Stimulated activated CD4-positive, alpha-beta T cell treated with anti-CD3 and anti-CD28 coated beads, Interleukin-1b, Interleukin-23, amount 100 ng/mL, for 24 hours (primary cell): ENCODE results near the gene LRPAP1.

Source experiments
- DNase-seq, 4 experiments: peaks; one replicate each; pipeline ENCODE4 v3.0.0-alpha.2; 2020; ENCODE audit warnings: low read depth in 4 of 4, low spot score in 1 of 4

The LRPAP1 gene

GRCh38 chr4:3473996-3474765 lies 58.0 kb downstream of the LRPAP1 start:
- DNase-seq, result no peak

GRCh38 chr4:3473181-3473950 lies 58.9 kb downstream of the LRPAP1 start:
- DNase-seq, result no peak

GRCh38 chr4:3472411-3473141 lies 59.6 kb downstream of the LRPAP1 start:
- DNase-seq, result no peak

GRCh38 chr4:3471886-3472285 lies 60.3 kb downstream of the LRPAP1 start:
- no peak for DNase-seq

DNA sequence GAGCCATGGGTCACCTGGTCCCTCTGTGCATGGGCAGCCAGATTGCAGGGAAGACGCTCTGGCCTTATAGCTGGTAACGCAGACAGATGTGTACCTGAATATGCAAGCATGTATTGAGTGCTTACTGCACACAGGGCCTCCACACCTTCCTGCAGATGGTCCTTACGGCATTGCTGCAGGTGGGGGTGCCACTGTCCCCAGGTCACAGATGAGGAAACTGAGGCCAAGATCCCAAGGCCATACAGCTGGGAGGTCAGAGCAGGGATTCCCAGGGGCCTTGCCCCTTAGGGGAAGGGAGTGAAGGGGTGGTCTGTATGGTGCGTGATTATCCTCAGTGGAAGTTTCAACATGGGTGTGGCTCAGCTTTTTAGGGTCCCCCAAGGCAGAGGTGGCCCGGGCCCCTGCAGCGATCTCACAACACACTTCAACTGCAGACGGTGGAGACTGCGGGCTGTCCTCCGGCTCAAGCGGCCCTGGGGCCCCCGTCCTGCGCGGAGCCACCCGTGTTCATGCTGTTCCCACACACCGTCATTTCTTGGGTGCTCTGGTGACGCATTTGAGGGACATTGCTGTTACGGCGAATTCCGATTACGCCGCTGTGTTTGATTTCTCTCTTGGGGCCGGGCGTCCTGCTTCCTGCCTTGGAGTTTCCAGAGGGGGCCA lies 61.0 kb downstream of the LRPAP1 start:
- no peak for DNase-seq

- DNase-seq, result no peak
Observed at GRCh38 chr4:3470244-3471097, 61.8 kb downstream of the LRPAP1 start.

DNA sequence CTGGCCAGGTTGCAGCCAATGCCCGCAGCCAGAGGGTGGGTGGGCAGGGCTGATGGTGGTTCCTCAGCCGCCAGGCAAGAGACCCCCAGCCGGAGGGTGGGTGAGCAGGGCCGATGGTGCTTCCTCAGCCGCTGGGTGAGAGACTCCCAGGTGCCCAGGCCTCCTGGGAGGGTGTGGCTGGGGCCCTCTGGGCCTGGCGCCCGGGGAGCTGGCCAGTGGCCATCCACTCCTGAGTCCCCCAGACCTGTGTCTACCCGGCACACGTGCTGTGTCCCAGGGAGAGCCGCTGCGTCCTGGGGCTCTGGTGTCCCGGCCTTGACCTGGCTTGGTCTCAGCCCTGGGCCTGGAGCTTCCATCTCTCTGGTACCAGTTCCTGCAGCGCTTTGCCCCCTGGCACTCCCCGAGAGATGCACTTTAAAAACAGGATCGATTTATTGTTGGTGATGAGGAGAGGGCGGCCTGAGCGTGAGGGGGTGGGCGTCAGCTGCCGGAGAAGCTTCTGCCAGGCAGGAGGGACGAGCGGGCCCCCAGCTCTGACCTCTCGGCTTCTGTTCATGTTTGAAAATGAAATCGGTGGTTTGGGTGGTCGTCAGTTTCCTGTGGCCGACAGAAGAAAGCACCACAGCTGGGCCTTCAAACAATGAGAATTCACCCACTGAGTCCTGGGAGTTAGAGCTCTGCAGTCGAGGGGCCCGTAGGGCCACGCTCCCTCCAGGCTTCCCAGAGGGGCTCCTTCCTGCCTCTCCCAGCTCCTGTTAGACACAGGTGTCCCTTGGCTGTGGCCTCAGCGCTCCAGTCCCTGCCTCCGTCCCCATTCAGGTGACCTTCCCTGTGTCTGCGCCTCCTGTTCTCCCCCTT lies 62.6 kb downstream of the LRPAP1 start:
- no peak for DNase-seq

- DNase-seq, result no peak
Observed at GRCh38 chr4:3468804-3469203, 63.4 kb downstream of the LRPAP1 start.

- DNase-seq, result no peak
Observed at GRCh38 chr4:3468154-3468553, 64.1 kb downstream of the LRPAP1 start.

- no peak for DNase-seq
Observed at GRCh38 chr4:3467601-3468031, 64.6 kb downstream of the LRPAP1 start.

DNA sequence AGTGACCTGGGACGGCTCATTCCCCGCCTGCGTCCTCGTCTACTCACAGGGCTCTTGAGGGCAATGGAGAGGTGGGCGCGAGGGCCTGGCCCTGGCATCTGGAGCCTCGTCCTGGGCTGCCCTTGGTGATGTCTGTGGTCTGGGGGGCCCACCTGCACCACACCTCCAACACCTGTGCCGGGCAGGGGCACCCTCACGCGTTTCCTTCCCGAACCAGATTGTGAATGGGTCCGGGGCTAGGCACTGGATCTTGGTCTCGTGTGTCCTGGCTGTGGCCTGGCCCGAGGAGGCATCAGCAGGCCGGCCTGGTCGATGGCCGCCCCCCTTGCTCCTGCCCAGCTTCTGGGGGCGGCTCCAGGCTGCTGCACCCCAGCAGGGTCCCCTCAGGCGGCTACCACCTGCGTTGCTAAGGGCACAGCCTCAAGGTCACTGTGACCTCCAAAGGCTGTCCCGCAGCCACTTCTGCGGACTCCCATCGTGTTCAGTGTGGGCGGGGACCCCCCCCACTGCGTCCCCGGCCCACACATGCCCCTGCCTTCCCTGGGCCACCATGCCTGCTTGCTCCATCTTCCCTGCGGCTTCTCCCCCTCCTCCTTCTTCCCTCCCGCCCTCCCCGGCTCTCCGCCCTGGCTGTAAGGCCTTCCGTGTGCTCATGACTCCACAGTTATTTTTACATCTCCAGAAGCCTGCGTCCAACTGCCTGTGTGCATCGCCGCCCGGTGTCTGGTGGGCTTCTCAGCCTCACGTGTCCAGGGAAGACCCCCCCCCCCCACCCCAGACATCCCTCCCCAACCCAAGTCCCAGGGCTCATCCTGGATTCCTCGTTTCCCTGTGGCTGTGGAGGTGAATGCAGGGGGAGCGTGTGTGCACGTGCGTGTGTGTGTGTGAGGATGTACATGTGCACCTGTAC lies 65.3 kb downstream of the LRPAP1 start:
- DNase-seq, result no peak

DNA sequence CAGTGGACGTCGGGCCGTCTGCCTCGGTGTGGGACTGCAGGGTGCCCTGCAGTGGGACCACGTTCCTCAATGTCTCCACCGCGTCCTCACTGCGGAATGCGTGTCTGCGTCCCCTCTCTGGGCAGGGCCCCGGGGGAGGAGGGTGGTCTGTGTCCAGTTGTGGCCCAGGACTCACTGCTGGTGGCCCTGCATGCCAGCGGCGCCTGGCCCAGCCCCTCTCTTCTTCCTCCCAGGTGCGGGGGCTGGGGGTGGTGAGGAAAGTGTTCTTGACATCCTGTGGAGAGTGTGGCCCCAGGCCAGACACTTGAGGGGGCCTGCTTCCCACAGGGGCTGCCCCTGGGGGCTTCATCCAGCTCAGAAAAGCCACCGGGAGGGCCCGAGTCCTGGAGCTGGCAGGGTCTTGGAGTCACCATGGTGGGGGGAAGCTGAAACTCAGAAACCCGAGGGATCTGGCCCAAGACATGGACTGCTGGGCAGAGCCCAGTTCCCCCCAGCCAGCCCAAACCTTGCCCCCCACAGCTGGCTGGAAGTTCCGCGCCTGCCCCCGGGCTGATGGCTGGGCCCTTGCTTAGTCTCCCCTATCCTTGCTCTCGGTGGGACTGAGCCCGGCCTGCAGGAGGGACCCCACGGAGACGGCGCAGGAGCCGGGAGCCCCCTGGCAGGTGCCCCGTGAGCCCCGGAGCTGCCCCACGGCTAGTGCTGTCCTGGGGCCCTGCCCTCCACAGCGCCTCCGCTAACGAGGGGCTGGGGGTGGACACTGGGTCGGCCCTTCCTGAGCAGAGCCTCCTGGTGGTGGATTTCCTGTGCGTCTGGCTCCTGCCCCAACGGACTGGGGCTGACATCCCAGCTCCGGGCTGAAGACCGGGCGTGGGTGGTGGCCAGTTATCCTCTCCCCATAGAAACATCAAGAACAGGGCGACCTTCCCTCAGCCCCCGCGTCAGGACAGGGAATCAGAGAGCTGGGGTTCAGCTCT lies 66.2 kb downstream of the LRPAP1 start:
- DNase-seq, result no peak

DNA sequence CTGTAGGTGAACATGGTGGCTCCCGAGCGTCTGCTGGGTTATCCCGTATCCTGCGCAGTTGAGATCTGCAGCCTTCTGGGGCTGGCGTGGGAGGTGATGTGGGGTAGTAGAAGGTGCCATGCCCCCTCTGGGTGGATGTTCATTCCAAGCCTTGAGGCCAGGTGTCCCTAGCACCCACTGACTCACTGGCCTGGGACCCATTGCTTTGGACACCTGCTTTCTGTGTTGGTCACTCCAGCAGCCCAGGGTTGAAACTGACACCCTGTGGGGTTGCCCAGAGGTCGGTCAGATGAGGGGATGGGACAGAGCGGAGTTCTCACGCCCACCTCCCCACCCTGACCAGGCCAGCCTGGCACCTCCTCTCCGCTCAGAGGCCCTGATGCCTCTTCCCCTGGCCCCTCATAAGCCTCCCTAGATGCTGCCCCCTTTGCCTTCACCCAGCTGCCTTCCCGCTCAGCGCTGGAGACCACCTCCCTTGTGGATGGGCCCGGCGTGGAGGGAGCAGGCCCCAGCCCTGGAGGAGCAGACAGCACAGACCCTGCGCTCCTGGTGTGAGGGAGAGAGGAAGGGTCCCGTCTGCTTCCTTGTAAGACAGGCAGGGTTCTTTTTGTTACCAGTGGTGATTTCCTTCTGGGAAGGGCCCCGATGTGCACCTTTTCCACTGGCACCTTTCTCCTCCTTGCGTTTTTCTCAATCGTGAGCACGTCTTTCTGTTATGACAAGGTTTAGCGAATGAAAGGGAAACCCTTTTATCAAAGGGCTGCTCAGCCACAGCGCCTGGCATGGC lies 67.1 kb downstream of the LRPAP1 start:
- DNase-seq, result no peak

DNA sequence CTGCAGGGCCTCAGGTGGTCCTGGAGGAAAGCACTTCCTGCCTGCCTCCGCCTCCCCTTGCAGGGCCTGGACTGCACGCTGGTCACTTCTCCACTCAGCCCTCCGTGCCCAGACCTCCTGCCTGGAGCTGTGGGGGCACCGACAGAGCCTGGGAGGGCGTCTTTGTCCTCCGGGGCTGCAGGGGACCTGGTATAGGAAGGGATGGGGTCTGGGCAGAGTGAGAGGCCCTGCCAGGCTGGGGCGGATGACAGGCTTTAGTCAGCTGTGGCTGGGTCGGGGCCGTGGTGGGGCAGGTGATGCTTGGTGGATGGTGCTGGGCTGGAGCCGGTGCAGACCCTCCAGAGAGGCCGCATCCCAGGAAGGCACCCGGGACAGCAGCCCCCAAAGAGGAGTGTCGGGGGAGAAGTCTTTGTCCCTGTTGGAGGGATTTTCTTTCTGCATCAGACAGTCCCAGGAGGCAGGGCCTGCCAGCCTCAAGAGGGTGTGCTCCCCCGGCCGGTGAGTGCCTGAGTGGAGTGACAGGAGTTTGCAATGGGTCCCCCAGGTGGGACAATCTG lies 67.8 kb downstream of the LRPAP1 start:
- DNase-seq, result no peak

DNA sequence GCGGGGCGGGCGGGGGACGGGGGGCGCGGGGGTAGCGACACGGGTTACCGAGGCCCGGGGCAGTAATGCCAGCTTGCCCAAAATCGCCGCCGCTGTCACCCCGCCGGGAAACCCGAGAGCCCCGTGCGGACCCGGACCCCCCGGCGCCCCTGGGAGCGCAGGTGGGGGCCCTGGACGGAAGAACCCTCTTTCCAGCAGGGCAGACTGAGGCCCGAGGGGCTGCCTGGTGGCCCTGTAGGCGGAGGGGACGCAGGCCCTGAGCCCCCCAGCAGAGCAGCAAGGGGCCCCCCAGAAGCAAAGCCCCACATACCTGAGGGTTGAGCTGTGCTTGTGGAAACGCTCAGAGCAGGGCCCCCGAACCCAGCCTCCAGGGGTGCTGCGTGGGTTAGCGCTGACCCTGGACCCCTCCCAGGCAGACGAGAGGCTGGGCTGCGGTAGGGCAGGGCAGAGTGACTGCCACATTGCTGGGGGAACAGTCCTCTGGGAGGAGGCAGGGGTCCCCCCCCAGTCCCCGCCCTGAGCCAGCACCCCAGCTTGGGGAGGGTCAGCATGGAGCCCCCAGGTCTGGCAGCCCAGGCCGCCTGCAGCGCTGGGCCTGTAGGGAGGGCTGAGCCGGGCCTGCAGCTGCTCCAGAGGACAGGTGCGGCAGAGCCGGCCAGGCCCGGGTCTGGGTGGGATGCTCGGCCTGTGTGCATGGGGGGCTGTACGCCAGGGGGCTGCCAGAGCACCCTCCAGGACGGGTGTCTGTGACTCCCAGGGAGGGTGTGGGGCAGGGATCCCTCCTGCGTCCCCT lies 68.5 kb downstream of the LRPAP1 start:
- no peak for DNase-seq
